Neural progenitor cell (in vitro differentiated cells): ENCODE measurements around the gene PLEKHS1. TPM values are rescaled to one million over a fixed set of nuclear protein-coding genes. Genes with fewer than 3 reads are reported as not detected.
A peak's percentile ranks its signal among the peaks of the same experiment; 100 is the strongest.

ENCODE experiments used
- DNase-seq: peaks from one replicate; pipeline ENCODE4 v3.0.0-alpha.2; 2016; ENCODE audit warnings: low spot score
- H2AFZ ChIP-seq: fragments of 200-600 bp; sonication (generic); replicated peaks from 2 replicates; pipeline ENCODE4 v1.6.1; 2016; ENCODE audit warnings: antibody characterized with exemption
- H3F3A ChIP-seq: fragments of 200-600 bp; sonication (generic); 2 replicates; pipeline ENCODE4 v1.6.1; 2016; ENCODE audit warnings: antibody characterized with exemption, low read depth
- H3K27ac ChIP-seq: fragments of 200-600 bp; sonication (generic); 2 replicates; pipeline ENCODE4 v1.5.1; 2016; ENCODE audit warnings: mild to moderate bottlenecking
- H3K27me3 ChIP-seq: fragments of 200-600 bp; sonication (generic); 2 replicates; pipeline ENCODE4 v1.6.1; 2016; ENCODE audit warnings: mild to moderate bottlenecking, moderate library complexity
- H3K36me3 ChIP-seq: fragments of 200-600 bp; sonication (generic); 2 replicates; pipeline ENCODE4 v1.5.1; 2016
- H3K4me1 ChIP-seq: fragments of 200-600 bp; sonication (generic); 2 replicates; pipeline ENCODE4 v1.6.1; 2016; ENCODE audit warnings: mixed run types
- H3K4me2 ChIP-seq: fragments of 200-600 bp; sonication (generic); 2 replicates; pipeline ENCODE4 v1.6.1; 2016
- H3K4me3 ChIP-seq: fragments of 200-600 bp; sonication (generic); 2 replicates; pipeline ENCODE4 v1.5.1; 2016
- H3K79me2 ChIP-seq: fragments of 200-600 bp; sonication (generic); 2 replicates; pipeline ENCODE4 v1.6.1; 2016; ENCODE audit warnings: low read depth
- H3K9ac ChIP-seq: fragments of 200-600 bp; sonication (generic); 2 replicates; pipeline ENCODE4 v1.6.1; 2016
- H3K9me3 ChIP-seq: fragments of 200-600 bp; sonication (generic); 2 replicates; pipeline ENCODE4 v1.5.1; 2016; ENCODE audit warnings: low read depth
- H4K20me1 ChIP-seq: fragments of 200-600 bp; sonication (generic); 2 replicates; pipeline ENCODE4 v1.6.1; 2016; ENCODE audit warnings: low read depth
- H3K27ac Mint-ChIP-seq: 3 replicates; pipeline ENCODE4 v1.8.0; 2021; ENCODE audit warnings: mixed read lengths
- H3K27me3 Mint-ChIP-seq: 2 replicates; pipeline ENCODE4 v1.8.0; 2022; ENCODE audit warnings: low read depth, mild to moderate bottlenecking, inconsistent platforms, moderate library complexity, mixed read lengths; ENCODE audit not compliant: insufficient read depth
- H3K36me3 Mint-ChIP-seq: 3 replicates; pipeline ENCODE4 v1.8.0; 2021; ENCODE audit warnings: mixed read lengths
- H3K4me1 Mint-ChIP-seq: 3 replicates; pipeline ENCODE4 v1.8.0; 2021; ENCODE audit warnings: mixed read lengths
- H3K4me3 Mint-ChIP-seq: 3 replicates; pipeline ENCODE4 v1.8.0; 2021; ENCODE audit warnings: mild to moderate bottlenecking, moderate library complexity, mixed read lengths
- H3K9me3 Mint-ChIP-seq: 3 replicates; pipeline ENCODE4 v1.8.0; 2020; ENCODE audit warnings: mixed read lengths
- CTCF ChIP-seq: fragments of 200-600 bp; sonication (generic); IDR thresholded peaks from 2 replicates; pipeline ENCODE4 v1.5.1; 2017; ENCODE audit warnings: antibody characterized with exemption, mild to moderate bottlenecking
- EZH2 ChIP-seq: fragments of 200-600 bp; sonication (generic); IDR thresholded peaks from 2 replicates; pipeline ENCODE4 v1.6.1; 2017; ENCODE audit warnings: antibody characterized with exemption, mild to moderate bottlenecking, moderate library complexity
- EZH2phosphoT487 ChIP-seq: fragments of 200-600 bp; sonication (generic); IDR thresholded peaks from 2 replicates; pipeline ENCODE4 v1.6.1; 2017; ENCODE audit warnings: antibody characterized with exemption
- total RNA-seq: library from RNA; depleted of rRNA; stranded (reverse); fragments of >200 nt; gene quantifications from 2 replicates; pipeline ENCODE4 v1.2.3, GENCODE V29; 2015; ENCODE audit warnings: low replicate concordance

The PLEKHS1 gene
- total RNA-seq, 1 donor from 2014 or later, result not detected

GRCh38 chr10:113706623-113707022 is 44.9 kb upstream of the PLEKHS1 start:
- Histone ChIP-seq H3K9me3 (no peaks in the 10 kb centered on the region), H3K27ac (no peak overlapping the region), H3K79me2 (no peaks in the 10 kb centered on the region), H2AFZ (no peak overlapping the region), H3K36me3 (no peaks in the 10 kb centered on the region), H3K4me2 (no peak overlapping the region), H4K20me1 (peaks cover 7% of the 10 kb centered on the region), H3F3A (peaks cover 16% of the 10 kb centered on the region), H3K27me3 (no peaks in the 10 kb centered on the region), H3K4me1 (peaks cover 28% of the 10 kb centered on the region), H3K4me3 (no peak overlapping the region), H3K9ac (no peak overlapping the region)
- Mint-ChIP-seq H3K27me3 (no peaks in the 10 kb centered on the region), H3K4me1 (peaks cover 39% of the 10 kb centered on the region), H3K9me3 (no peaks in the 10 kb centered on the region), H3K4me3 (no peak overlapping the region), H3K27ac (no peak overlapping the region), H3K36me3 (peaks cover 4% of the 10 kb centered on the region)
- DNase-seq, result no peak
- TF ChIP-seq EZH2, result no peak
- TF ChIP-seq CTCF, result no peak
- TF ChIP-seq EZH2phosphoT487, result no peak

GRCh38 chr10:113708640-113709039 is 42.8 kb upstream of the PLEKHS1 start:
- peaks cover 2% of the 10 kb centered on the region for H3K36me3 Mint-ChIP-seq
- Histone ChIP-seq H3K36me3 (no peaks in the 10 kb centered on the region), H3K79me2 (no peaks in the 10 kb centered on the region), H3K9ac (no peak overlapping the region), H3K4me1 (peaks cover 36% of the 10 kb centered on the region), H3K4me2 (no peak overlapping the region), H4K20me1 (peaks cover 7% of the 10 kb centered on the region), H3F3A (peaks cover 19% of the 10 kb centered on the region), H3K4me3 (no peak overlapping the region), H3K9me3 (no peaks in the 10 kb centered on the region), H3K27me3 (no peaks in the 10 kb centered on the region), H3K27ac (no peak overlapping the region), H2AFZ (no peak overlapping the region)
- TF ChIP-seq EZH2phosphoT487 (no peak), EZH2 (no peak), CTCF (no peak)
- H3K9me3 Mint-ChIP-seq, result no peaks in the 10 kb centered on the region
- no peak for DNase-seq
- H3K27me3 Mint-ChIP-seq, result no peaks in the 10 kb centered on the region
- H3K4me3 Mint-ChIP-seq, result no peak overlapping the region
- H3K4me1 Mint-ChIP-seq, result peaks cover 44% of the 10 kb centered on the region
- H3K27ac Mint-ChIP-seq, result peak overlapping the region; percentile 85

GRCh38 chr10:113709221-113709838 is 42.2 kb upstream of the PLEKHS1 start:
- H3K9me3 ChIP-seq, result no peaks in the 10 kb centered on the region
- TF ChIP-seq EZH2phosphoT487 (no peak), CTCF (no peak), EZH2 (no peak)
- no peak for DNase-seq
- H3K36me3 Mint-ChIP-seq, result peaks cover 4% of the 10 kb centered on the region
- peaks cover 44% of the 10 kb centered on the region for H3K4me1 Mint-ChIP-seq
- H3K27ac ChIP-seq, result no peak overlapping the region
- H3K4me3 ChIP-seq, result no peak overlapping the region
- H3K9me3 Mint-ChIP-seq, result no peaks in the 10 kb centered on the region
- no peaks in the 10 kb centered on the region for H3K36me3 ChIP-seq
- H3K27me3 Mint-ChIP-seq, result no peaks in the 10 kb centered on the region
- no peaks in the 10 kb centered on the region for H3K27me3 ChIP-seq
- H3F3A ChIP-seq, result peaks cover 19% of the 10 kb centered on the region
- H3K9ac ChIP-seq, result no peak overlapping the region
- peaks cover 7% of the 10 kb centered on the region for H4K20me1 ChIP-seq
- no peak overlapping the region for H3K4me3 Mint-ChIP-seq
- peak overlapping the region; percentile 87 for H3K27ac Mint-ChIP-seq
- no peaks in the 10 kb centered on the region for H3K79me2 ChIP-seq
- H3K4me1 ChIP-seq, result peaks cover 36% of the 10 kb centered on the region
- H2AFZ ChIP-seq, result no peak overlapping the region
- no peak overlapping the region for H3K4me2 ChIP-seq
